ENCODE results near the gene ZNF780B.

Gene ZNF780B

GRCh38 chr19:40101813-40102212, 45.8 kb upstream of the ZNF780B start:
- TF ChIP-seq PPARA (CRISPR knock-in tag; IDR thresholded peaks at IDR 0.05; ENCODE audit: borderline replicate concordance) (no peak), ZNF70 (CRISPR knock-in tag; IDR thresholded peaks at IDR 0.05) (no peak), CSDC2 (CRISPR knock-in tag; IDR thresholded peaks at IDR 0.05) (no peak), ESRRG (CRISPR knock-in tag; IDR thresholded peaks at IDR 0.05) (no peak), OSR1 (CRISPR knock-in tag; IDR thresholded peaks at IDR 0.05) (no peak), ZNF565 (CRISPR knock-in tag; conservative IDR thresholded peaks at IDR 0.05; ENCODE audit: low read depth) (no peak), PATZ1 (CRISPR knock-in tag; IDR thresholded peaks at IDR 0.05; ENCODE audit: borderline replicate concordance) (no peak), RARB (CRISPR knock-in tag; IDR thresholded peaks at IDR 0.05) (no peak), ZNF8 (CRISPR knock-in tag; IDR thresholded peaks at IDR 0.05) (no peak), ZFP3 (CRISPR knock-in tag; IDR thresholded peaks at IDR 0.05) (no peak), TOX (CRISPR knock-in tag; IDR thresholded peaks at IDR 0.05; ENCODE audit: borderline replicate concordance) (no peak), GLIS3 (CRISPR knock-in tag; IDR thresholded peaks at IDR 0.05) (no peak), ZC3H10 (CRISPR knock-in tag; IDR thresholded peaks at IDR 0.05) (no peak)
- TF ChIP-seq, protein P1, sequence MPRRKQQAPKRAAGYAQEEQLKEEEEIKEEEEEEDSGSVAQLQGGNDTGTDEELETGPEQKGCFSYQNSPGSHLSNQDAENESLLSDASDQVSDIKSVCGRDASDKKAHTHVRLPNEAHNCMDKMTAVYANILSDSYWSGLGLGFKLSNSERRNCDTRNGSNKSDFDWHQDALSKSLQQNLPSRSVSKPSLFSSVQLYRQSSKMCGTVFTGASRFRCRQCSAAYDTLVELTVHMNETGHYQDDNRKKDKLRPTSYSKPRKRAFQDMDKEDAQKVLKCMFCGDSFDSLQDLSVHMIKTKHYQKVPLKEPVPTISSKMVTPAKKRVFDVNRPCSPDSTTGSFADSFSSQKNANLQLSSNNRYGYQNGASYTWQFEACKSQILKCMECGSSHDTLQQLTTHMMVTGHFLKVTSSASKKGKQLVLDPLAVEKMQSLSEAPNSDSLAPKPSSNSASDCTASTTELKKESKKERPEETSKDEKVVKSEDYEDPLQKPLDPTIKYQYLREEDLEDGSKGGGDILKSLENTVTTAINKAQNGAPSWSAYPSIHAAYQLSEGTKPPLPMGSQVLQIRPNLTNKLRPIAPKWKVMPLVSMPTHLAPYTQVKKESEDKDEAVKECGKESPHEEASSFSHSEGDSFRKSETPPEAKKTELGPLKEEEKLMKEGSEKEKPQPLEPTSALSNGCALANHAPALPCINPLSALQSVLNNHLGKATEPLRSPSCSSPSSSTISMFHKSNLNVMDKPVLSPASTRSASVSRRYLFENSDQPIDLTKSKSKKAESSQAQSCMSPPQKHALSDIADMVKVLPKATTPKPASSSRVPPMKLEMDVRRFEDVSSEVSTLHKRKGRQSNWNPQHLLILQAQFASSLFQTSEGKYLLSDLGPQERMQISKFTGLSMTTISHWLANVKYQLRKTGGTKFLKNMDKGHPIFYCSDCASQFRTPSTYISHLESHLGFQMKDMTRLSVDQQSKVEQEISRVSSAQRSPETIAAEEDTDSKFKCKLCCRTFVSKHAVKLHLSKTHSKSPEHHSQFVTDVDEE (CRISPR knock-in tag; IDR thresholded peaks at IDR 0.05) = no peak
- TF ChIP-seq, protein P2, sequence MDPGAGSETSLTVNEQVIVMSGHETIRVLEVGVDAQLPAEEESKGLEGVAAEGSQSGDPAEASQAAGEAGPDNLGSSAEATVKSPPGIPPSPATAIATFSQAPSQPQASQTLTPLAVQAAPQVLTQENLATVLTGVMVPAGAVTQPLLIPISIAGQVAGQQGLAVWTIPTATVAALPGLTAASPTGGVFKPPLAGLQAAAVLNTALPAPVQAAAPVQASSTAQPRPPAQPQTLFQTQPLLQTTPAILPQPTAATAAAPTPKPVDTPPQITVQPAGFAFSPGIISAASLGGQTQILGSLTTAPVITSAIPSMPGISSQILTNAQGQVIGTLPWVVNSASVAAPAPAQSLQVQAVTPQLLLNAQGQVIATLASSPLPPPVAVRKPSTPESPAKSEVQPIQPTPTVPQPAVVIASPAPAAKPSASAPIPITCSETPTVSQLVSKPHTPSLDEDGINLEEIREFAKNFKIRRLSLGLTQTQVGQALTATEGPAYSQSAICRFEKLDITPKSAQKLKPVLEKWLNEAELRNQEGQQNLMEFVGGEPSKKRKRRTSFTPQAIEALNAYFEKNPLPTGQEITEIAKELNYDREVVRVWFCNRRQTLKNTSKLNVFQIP (CRISPR knock-in tag; IDR thresholded peaks at IDR 0.05; ENCODE audit: borderline replicate concordance, low read depth) = no peak
- no peak for ATAC-seq

- no peak for ATAC-seq
These were observed 37.4 kb upstream of the ZNF780B start for GRCh38 chr19:40093416-40093815.

DNA sequence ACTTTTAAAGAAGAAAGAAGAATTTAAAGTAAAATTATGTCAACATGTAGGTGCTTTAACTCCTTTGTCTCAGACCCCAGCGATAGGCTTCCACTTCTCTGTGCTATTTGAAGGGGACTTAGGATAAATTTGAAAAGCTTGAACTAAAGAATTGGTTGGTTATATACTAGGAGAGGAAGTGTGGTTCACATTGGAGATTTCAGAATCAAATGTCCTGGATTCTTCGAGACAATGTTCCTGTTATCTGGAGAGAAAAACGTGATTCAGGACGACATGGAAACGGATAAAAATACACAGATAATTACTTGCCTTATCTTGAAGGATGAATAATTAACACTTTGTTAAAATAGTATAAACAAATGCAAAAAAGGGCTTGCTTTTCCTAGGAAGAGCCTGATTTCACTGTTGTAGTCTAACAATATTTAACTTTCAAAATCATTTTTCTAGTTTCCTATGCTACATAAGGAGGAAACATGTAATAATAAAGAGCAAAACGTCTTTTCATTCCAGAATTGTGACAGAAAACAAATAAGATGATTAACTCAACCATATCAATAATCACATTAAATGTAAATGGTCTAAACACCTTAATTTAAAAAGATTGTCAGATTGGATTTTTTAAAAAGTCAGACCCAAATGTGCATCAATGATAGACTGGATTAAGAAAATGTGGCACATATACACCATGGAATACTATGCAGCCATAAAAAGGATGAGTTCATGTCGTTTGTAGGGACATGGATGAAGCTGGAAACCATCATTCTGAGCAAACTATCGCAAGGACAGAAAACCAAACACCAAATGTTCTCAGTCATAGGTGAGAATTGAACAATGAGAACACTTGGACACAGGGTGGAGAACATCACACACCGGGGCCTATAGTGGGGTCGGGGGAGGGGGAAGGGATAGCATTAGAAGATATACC, 35.4 kb upstream of the ZNF780B start:
- no peak; the same call in 2 of the 3 replicates for ATAC-seq
- TF ChIP-seq RARB (CRISPR knock-in tag; IDR thresholded peaks at IDR 0.05) = no peak
- TF ChIP-seq, protein P3, sequence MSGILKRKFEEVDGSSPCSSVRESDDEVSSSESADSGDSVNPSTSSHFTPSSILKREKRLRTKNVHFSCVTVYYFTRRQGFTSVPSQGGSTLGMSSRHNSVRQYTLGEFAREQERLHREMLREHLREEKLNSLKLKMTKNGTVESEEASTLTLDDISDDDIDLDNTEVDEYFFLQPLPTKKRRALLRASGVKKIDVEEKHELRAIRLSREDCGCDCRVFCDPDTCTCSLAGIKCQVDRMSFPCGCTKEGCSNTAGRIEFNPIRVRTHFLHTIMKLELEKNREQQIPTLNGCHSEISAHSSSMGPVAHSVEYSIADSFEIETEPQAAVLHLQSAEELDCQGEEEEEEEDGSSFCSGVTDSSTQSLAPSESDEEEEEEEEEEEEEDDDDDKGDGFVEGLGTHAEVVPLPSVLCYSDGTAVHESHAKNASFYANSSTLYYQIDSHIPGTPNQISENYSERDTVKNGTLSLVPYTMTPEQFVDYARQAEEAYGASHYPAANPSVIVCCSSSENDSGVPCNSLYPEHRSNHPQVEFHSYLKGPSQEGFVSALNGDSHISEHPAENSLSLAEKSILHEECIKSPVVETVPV (CRISPR knock-in tag; IDR thresholded peaks at IDR 0.05) = no peak
- TF ChIP-seq CSDC2 (CRISPR knock-in tag; IDR thresholded peaks at IDR 0.05) = no peak
- TF ChIP-seq CREB5 (CRISPR knock-in tag; IDR thresholded peaks at IDR 0.05; ENCODE audit: low read depth) = no peak

More at GRCh38 chr19:40093416-40093815, 37.4 kb upstream of the ZNF780B start:
- TF ChIP-seq TOX (CRISPR knock-in tag; IDR thresholded peaks at IDR 0.05; ENCODE audit: borderline replicate concordance) (no peak), TCF4 (CRISPR knock-in tag; IDR thresholded peaks at IDR 0.05; ENCODE audit: borderline replicate concordance) (no peak), SNAI2 (CRISPR knock-in tag; IDR thresholded peaks at IDR 0.05) (no peak), BACH2 (CRISPR knock-in tag; IDR thresholded peaks at IDR 0.05; ENCODE audit: borderline replicate concordance) (no peak), ZC3H10 (CRISPR knock-in tag; IDR thresholded peaks at IDR 0.05) (no peak), CREB5 (CRISPR knock-in tag; IDR thresholded peaks at IDR 0.05; ENCODE audit: low read depth) (no peak), ZNF565 (CRISPR knock-in tag; conservative IDR thresholded peaks at IDR 0.05; ENCODE audit: low read depth) (no peak)
